HG02970 (cell line): ENCODE results near the gene NUDT17.

ENCODE experiments used
- ATAC-seq: cut with Tn5 transposase; IDR thresholded peaks from one replicate; pipeline ENCODE4 v1.9.1; 2021; ENCODE audit warnings: mild to moderate bottlenecking, moderate library complexity, moderate number of reproducible peaks; ENCODE audit not compliant: unreplicated experiment, low FRiP score

The NUDT17 gene

GRCh38 chr1:145845144-145845513, 301 bp upstream of the NUDT17 start:
- ATAC-seq, result peak; percentile 45

DNA sequence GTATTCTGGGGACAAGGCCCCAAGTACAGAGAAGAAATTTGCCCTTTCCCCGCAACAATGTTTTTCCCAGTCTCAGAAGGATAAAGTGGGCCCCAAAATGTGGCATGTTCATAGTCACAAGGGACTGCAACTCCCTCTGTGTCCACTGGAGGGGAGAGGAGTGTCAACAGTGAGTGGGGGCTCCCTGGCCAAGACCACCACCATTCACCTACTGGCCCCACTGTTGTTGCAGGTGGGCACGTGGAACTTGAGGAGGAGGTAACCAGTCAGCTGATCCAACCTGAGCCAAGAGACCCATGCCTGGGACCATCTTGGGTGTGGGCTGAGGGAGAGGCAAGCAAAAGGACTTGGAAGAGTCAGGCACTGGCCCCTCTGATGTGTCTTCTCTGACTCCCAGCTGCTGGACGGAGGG, 777 bp downstream of the NUDT17 start:
- ATAC-seq, result no peak

DNA sequence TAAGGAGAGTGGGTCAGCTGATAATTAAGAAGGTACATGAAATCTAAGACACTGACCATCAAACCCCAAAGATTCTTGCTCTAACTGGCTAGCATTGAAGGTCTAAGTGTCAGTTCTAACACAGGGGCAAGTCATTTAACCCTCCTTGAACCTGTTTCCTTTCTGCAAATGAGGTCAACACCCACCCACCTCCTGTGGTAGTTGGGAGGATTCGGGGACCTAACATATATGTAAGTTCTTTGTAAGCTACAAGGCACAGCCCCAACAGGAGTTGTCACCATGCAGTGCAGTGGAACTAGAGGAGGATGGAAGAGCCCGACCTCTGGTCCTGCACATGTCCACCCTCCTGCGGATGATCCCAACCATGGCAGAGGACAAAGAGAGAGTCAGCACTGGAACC, 2.4 kb downstream of the NUDT17 start:
- no peak for ATAC-seq

DNA sequence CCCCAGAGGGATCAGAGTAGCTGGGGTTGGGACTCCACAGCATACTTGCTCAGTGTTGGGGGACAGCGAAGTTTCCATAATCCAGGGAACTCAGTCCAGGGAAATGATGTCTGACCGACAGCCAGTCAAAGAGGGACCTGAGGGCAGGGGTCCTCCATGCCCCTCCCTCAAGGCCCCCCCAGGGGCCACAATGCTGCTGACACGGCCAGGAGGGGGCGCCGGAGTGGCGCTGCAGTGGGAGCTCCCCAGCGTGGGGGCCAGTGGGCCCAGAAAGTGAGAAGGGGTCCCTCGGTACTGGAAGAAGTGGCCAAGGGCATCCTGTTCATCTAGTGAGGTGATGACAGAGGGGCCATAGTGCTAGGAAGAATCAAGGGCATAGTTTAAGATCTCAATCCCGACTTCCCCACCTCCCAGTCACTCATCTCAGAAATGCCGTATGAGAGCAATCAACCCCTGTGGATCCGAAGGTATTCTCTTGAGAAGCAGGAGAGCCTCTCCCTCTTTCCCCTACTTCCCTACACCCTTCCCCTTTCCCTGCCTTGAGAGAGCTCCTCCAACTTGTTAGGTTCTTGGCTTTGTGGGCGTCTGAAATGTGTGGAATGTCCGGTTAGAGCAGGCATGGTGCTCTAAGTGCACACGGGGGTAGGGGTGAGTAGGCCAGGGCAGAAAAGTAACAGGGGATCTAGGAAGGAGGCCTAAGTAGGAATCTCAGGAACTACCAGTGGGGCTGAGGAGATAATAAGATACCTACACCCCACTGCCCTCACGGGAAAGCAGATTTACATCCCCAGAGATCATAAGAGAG, 4.1 kb downstream of the NUDT17 start:
- ATAC-seq, result no peak

DNA sequence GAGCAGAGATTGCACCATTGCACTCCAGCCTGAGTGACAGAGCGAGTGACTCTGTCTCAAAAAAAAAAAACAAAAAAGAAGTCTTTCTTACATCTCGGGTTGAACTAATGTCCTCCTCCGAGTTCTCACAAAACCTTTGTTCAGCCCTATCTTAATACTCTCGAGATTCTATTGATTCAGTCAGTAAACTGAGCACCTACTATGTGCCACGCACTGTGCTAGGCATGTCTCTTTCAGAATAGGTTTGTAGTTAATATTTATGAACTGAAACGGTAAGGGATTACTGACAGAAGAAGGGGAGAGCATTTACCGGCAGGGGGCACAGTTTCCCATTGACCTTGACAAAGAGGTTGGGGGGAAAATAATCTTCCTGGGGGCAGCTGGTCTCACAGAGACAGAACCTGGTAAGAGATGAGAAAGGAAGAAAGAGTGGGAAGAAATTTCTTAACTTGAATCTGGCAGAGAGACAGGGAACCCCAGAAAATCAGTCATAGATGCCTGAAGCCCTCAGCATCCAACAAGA, 10.1 kb downstream of the NUDT17 start:
- no peak for ATAC-seq

DNA sequence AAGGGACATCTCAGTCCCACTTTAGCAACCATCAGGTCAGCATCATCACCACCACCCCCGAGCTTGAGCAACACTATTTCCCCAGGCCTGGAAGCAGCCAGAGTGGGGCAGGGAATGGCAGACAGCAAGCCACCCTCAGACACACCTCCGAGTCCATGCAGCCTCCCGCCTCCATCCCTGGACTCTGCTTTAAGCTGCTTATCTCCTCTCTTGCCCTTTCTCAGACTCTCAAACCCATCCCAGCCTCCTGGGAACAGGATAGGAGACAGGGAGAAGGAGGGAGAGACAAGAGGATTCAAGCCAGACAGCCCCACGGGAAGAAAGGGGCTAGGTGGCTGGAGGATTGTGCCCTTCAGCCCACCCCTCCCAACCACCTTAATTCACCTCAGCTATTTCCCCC, 11.7 kb downstream of the NUDT17 start:
- ATAC-seq, result no peak

- ATAC-seq, result no peak
Measured at GRCh38 chr1:145858238-145858900, 12.9 kb downstream of the NUDT17 start.

- ATAC-seq, result peak; percentile 74
Measured at GRCh38 chr1:145858901-145859490, 13.6 kb downstream of the NUDT17 start, which contains the start of gene PIAS3. PIAS3 (minus strand) TSS chr1:145859081; CDS start chr1:145858990, 91 bp downstream.

DNA sequence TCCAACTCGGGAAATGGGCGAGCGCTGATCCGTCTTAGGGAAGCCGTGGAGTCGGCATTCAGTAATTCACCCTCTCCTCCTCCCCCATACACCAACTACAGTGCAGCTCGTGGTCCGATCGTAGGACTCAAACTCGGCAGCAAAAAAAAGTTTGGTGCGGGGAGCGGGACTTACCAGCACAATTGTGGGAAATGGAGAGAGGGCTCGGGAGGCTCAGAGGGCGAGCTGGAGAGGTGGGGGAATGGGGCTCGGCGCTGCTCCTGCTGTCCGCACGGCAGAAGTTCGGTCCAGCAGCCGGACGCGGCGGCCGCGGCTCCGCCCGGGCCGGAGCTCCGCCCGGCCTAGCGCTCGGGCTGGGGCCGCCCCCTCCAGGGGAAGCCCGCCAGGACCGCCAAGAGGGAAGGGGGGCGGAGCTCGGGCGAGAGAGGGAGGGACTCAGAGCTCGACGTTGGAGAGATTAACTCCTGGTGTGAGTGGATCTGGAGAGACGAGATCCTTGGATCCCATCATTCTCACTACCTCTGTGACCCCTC, 14.1 kb downstream of the NUDT17 start:
- peak; percentile 71 for ATAC-seq

DNA sequence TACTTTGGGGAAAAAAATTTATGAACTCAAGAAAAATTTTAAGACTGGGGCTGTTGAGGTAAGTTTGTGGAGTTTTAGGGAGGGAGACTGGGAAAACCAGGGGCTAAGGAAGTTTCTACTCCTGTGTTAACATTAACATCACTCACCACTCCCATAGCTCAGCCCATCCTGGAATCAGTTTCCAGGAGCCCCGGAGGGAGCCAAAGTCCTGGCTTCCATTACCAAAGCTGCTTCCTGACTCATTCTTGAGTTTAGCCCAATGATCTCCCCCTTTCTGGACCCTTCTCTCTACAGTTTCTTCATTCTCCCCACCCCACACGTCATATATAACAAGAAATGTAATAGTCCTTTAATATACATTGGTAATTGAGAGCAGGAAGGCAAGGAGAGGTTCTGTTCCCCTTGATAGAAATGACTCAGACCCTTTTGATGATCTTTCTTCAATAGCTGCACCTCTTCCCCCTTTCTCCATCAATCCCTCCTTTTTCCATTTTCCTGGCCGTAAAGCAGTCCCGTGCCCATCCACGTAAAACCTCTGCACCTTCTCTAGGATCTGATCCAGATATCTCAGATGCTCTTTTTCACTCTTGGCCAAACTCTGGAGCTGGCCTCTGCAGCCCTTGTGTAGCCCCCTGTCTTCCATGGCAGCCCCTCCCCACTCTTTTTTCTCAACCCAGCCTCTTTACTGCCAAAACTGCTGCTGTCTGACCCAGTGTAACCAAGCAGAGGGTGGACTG, 18.0 kb downstream of the NUDT17 start:
- ATAC-seq, result no peak

DNA sequence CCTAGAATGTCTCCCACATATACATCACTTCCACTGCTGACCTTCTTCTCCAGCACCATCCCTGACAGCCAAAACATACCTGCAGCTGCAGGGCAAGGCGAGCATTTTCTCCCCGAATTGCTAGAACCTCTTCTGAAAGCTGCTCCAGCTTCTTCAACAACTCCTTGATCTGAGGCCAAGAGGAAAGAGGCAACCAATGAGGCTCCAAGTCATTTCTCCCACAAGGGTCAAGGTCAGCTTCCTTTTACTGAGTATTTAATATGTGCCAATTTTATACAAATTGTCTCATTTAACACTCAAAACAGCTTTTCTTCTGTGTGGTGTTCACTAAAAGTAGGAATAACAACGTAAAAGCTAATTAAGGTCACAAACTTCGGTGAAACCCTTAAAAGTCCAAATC, 22.8 kb downstream of the NUDT17 start:
- ATAC-seq, result no peak

DNA sequence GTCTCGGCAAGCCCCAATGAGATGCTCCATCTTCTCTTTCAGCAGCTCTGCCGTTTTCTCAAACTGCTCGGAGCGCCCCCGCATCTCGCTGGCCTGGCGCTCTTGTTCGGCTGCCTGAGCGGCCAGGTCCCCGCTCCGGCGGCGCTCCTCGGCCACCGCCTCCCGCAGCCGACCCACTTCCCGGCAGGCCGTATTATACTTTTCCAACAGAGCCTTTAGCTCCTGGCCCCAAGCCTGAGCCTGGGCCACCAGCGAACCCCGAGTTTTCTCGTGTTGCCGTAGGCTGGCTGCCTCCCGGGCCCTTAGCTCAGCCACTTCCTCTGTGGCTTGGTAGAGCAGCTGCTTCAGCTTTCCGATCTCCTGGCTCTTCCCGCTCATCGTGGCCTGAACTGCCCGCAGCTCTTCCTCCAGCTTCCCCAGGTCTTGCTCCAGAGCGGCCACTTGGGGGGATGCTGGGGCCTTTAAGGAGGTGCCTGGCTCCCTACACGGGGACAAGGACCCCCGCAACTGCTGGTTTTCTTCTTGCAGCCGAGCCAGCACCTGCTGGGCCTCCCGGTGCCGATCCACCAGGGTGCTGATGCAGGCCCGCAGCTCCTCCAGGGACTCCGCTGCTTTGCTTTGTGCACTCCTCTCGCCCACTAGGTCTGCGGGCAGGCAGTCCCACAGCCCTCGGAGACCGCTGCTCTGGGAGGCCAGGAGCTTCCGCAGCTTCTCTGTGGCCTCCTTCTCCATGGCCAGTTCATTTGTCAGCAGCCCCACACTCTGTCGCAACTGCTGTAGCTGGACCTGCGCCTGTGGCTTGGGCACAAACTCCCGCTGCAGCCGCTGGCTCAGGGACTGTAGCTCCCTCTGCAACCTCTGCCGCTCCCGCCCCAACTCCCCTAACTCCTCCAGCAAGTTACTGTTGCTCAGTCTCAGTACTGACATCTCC, 26.8 kb downstream of the NUDT17 start:
- ATAC-seq, result no peak

GRCh38 chr1:145874646-145875045, 29.2 kb downstream of the NUDT17 start:
- ATAC-seq, result no peak

DNA sequence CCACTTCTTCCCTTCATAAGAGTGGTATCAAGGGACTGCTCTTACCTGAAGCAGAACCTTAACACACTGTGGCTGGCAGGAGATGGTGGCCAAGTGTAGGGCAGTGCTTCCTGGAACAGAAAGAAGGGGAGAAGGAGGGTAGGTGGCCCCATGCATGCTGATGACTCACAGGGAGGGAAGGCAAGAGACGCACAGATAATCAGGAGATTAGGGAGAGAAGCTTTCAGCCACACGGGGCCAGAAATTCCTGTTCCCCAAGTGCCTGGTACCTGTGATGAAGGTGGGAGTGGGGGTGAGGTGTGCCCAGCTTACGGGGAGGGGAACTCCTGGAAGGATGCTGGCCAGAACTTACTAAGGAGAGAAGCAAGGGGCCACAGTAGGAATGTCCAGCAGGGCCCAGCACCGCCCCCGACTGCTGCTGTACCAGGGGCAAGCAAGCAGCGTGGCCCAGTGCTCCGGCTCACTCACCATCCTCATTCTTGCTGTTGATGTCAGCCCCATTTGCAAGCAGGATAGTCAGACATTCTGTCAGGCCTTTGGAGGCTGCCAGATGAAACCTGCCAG, 32.6 kb downstream of the NUDT17 start:
- no peak for ATAC-seq

DNA sequence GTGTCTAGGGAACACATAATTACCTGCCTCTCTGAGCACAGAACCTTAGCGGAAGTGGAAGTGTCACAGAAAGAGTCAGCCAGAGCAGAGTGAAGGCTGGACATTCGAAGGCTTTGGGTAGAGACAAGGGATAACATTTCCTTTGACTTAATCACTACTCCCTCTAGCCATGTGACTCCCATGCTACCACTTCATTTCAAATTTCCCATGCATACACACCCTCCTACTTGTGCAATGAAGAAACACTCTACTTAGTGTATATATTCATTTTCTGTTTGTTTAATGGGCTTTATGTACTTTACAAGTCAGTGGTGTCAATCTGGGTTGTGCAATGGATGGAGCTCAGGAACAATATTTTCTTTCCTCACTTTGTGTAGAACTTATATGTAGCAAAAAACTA, 33.3 kb downstream of the NUDT17 start:
- ATAC-seq, result no peak

DNA sequence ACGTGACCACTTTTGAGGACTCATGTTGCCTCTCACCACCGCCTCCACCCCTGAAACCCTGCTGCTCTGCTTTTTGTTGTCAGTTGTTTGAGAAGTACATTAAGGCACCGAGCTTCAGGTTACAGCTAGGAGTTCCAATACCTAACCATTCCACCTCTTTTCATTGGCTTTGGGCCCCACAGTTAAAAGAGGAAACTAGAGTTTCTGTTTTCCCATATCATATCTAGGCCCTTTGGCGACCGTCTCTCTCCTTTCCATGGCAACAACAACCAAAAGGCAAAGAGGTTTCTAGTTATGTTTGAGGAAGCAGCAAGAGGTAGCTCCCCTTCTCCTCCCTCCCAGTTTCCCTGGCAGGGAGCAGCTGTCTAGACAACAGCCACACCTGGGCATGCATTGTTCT, 34.3 kb downstream of the NUDT17 start:
- ATAC-seq, result no peak

- ATAC-seq, result no peak
Measured at GRCh38 chr1:145884675-145885074, 39.2 kb downstream of the NUDT17 start.

DNA sequence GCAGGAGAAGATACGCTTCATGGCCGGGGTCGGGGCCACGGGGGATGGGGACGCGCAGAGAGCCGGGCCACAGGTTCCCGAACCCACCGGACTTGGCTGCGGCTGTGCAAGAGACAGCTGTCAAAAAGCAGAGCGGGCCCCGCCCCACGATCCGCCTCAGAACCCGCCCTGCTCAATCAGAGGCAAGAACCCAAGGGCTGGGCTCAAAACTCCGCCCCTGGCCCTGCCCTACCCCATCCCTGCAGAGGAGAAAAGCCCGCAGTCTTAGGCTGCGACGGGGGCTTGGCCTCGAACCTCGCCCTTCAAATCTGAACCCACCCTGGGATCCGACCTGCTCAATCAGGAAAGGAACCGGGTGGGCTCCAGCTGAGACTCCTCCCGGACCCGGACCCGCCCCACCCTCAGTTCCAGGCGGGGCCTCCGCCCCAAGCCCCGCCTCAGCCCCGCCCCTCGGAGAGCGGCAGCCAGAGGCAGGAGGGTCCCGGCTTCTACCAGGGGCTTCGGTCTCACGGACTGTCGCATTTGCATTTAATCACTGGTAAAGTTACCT, 40.4 kb downstream of the NUDT17 start, which contains the start of gene ANKRD35:
Gene ANKRD35, minus strand, starts transcription at position 129 of the 550 bp plus-strand sequence. Its CDS starts 108 bp downstream, at position 21.
- peak; percentile 88 for ATAC-seq

- ATAC-seq, result no peak
Measured at GRCh38 chr1:145886390-145886789, 41.0 kb downstream of the NUDT17 start.
